ENCODE results near the gene TTC3.

The TTC3 gene, protein sequence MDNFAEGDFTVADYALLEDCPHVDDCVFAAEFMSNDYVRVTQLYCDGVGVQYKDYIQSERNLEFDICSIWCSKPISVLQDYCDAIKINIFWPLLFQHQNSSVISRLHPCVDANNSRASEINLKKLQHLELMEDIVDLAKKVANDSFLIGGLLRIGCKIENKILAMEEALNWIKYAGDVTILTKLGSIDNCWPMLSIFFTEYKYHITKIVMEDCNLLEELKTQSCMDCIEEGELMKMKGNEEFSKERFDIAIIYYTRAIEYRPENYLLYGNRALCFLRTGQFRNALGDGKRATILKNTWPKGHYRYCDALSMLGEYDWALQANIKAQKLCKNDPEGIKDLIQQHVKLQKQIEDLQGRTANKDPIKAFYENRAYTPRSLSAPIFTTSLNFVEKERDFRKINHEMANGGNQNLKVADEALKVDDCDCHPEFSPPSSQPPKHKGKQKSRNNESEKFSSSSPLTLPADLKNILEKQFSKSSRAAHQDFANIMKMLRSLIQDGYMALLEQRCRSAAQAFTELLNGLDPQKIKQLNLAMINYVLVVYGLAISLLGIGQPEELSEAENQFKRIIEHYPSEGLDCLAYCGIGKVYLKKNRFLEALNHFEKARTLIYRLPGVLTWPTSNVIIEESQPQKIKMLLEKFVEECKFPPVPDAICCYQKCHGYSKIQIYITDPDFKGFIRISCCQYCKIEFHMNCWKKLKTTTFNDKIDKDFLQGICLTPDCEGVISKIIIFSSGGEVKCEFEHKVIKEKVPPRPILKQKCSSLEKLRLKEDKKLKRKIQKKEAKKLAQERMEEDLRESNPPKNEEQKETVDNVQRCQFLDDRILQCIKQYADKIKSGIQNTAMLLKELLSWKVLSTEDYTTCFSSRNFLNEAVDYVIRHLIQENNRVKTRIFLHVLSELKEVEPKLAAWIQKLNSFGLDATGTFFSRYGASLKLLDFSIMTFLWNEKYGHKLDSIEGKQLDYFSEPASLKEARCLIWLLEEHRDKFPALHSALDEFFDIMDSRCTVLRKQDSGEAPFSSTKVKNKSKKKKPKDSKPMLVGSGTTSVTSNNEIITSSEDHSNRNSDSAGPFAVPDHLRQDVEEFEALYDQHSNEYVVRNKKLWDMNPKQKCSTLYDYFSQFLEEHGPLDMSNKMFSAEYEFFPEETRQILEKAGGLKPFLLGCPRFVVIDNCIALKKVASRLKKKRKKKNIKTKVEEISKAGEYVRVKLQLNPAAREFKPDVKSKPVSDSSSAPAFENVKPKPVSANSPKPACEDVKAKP (N-terminal part only)

DNA sequence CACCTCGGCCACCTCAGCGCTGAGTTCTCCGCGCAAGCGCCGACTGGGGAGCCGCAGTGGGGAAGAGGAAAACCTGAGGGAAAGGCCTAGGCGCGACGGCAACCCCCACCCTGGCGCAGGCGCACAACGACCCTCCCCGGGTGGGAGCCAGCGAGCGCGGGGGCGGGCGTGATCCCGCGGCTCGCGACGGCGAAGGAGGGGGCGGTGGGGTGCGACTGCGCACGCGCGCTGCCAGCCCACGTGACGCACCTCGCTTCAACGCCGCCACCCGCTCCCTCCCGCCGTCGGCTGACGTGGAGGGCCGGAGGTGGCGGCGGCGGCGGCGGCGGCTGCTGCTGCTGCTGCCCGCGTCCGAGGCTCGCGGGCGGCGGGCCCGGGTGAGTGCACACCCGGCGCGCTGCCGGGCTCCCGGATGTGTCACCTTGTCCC lies at the start of gene TTC3, which contains the start of gene PIGP:
TSS of gene TTC3 (plus strand) at position 267 of the 429 bp plus-strand sequence. CDS start 14,004 bp downstream, outside the sequence.
TSS of gene PIGP (minus strand) at position 84 of the 429 bp plus-strand sequence. CDS start 556 bp downstream, outside the sequence.
- H3K27me3 ChIP-seq (replicated peaks; ENCODE audit: insufficient read depth, low read length): no peaks in the 10 kb centered on the region
- DNase-seq: peak; percentile 98
- H3K4me2 ChIP-seq (ENCODE audit: low read depth, low read length): peak within 1 kb of the TSS; percentile 95
- H3K36me3 ChIP-seq (replicated peaks; ENCODE audit: insufficient read depth, low read length): no peaks in the 10 kb centered on the region
- H3F3A ChIP-seq (ENCODE audit: insufficient read depth, low read length): no peaks in the 10 kb centered on the region
- no peaks in the 10 kb centered on the region for H3K9me3 ChIP-seq (replicated peaks; ENCODE audit: insufficient read depth, low read length)
- H3K4me1 ChIP-seq (ENCODE audit: low read length): peaks cover 13% of the 10 kb centered on the region
- peak within 1 kb of the TSS; percentile 98 for H2AFZ ChIP-seq (ENCODE audit: low read length)
- H3K79me2 ChIP-seq (ENCODE audit: low read length): peaks cover 43% of the 10 kb centered on the region
- H3K9me2 ChIP-seq (replicated peaks; ENCODE audit: insufficient read depth, low read length): no peaks in the 10 kb centered on the region
- TF ChIP-seq EZH2phosphoT487 (IDR thresholded peaks at IDR 0.05; ENCODE audit: low read length) (no peak), EZH2 (optimal IDR thresholded peaks at IDR 0.05; ENCODE audit: low read depth, low read length) (no peak)
- TF ChIP-seq, protein P1, sequence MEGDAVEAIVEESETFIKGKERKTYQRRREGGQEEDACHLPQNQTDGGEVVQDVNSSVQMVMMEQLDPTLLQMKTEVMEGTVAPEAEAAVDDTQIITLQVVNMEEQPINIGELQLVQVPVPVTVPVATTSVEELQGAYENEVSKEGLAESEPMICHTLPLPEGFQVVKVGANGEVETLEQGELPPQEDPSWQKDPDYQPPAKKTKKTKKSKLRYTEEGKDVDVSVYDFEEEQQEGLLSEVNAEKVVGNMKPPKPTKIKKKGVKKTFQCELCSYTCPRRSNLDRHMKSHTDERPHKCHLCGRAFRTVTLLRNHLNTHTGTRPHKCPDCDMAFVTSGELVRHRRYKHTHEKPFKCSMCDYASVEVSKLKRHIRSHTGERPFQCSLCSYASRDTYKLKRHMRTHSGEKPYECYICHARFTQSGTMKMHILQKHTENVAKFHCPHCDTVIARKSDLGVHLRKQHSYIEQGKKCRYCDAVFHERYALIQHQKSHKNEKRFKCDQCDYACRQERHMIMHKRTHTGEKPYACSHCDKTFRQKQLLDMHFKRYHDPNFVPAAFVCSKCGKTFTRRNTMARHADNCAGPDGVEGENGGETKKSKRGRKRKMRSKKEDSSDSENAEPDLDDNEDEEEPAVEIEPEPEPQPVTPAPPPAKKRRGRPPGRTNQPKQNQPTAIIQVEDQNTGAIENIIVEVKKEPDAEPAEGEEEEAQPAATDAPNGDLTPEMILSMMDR (IDR thresholded peaks at IDR 0.05; ENCODE audit: low read length): no peak
- H3K27ac ChIP-seq (ENCODE audit: low read length): peak within 1 kb of the TSS; percentile 41; the same call in 1 of the 2 replicates
- peak within 1 kb of the TSS; percentile 87 for H3K9ac ChIP-seq (ENCODE audit: low read length)
- H3K4me3 ChIP-seq (ENCODE audit: low read length): peak within 1 kb of the TSS; percentile 84
- no peaks in the 10 kb centered on the region for H4K20me1 ChIP-seq (ENCODE audit: insufficient read depth, low read length)

DNA sequence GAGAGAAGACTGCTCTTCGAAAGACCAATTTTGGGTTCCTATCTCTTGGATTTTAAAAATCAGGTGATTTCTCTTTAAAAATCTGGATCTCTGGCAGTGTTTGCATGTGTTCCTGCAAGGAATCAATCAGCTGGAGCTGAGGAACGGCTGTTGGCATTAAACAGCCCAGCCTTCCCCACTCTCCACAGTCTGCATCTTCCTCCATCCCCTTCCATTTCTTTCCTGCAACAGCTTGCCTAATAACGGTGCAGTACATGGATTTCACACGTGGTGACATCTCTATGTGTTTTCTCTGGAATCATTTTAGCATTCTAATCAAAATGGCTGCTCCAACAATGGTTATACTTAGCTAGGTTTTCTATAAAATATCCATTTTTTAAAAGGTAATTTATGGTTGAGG lies 46.6 kb upstream of the TTC3 start:
- Histone ChIP-seq H3K9ac (ENCODE audit: low read length) (no peak overlapping the region), H3K79me2 (ENCODE audit: low read length) (no peaks in the 10 kb centered on the region), H3K9me2 (replicated peaks; ENCODE audit: insufficient read depth, low read length) (no peaks in the 10 kb centered on the region), H3K4me3 (ENCODE audit: low read length) (no peak overlapping the region), H2AFZ (ENCODE audit: low read length) (peak overlapping the region; percentile 3; the same call in 1 of the 2 replicates), H3K9me3 (replicated peaks; ENCODE audit: insufficient read depth, low read length) (no peaks in the 10 kb centered on the region), H3K4me2 (ENCODE audit: low read depth, low read length) (no peak overlapping the region), H3F3A (ENCODE audit: insufficient read depth, low read length) (no peaks in the 10 kb centered on the region), H4K20me1 (ENCODE audit: insufficient read depth, low read length) (no peaks in the 10 kb centered on the region), H3K4me1 (ENCODE audit: low read length) (no peaks in the 10 kb centered on the region), H3K27me3 (replicated peaks; ENCODE audit: insufficient read depth, low read length) (no peaks in the 10 kb centered on the region), H3K36me3 (replicated peaks; ENCODE audit: insufficient read depth, low read length) (no peaks in the 10 kb centered on the region), H3K27ac (ENCODE audit: low read length) (no peak overlapping the region)
- TF ChIP-seq, protein P1 (IDR thresholded peaks at IDR 0.05; ENCODE audit: low read length): no peak
- TF ChIP-seq EZH2phosphoT487 (IDR thresholded peaks at IDR 0.05; ENCODE audit: low read length): no peak
- TF ChIP-seq EZH2 (optimal IDR thresholded peaks at IDR 0.05; ENCODE audit: low read depth, low read length): no peak
- no peak for DNase-seq

DNA sequence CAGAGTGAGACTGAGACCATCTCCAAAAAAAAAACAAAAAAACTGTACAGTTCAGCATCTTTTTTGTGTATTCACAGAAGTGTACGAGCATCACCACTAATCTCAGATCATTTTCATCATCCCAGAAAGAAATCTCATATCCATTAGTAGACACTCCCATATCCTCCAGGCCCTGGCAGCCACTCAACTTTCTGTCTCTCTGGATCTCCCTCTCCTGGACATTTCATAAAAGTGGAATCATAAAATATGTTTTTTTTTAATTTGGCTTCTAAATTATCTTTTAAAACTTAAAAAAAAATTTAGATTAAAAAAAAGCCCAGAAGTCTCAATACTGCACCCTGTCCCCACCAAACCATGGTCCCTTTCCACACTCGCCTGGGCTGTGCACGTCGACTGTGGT lies 44.5 kb upstream of the TTC3 start:
- Histone ChIP-seq H3K9ac (ENCODE audit: low read length) (no peak overlapping the region), H3K4me3 (ENCODE audit: low read length) (no peak overlapping the region), H3F3A (ENCODE audit: insufficient read depth, low read length) (no peaks in the 10 kb centered on the region), H3K9me2 (replicated peaks; ENCODE audit: insufficient read depth, low read length) (no peaks in the 10 kb centered on the region), H3K27me3 (replicated peaks; ENCODE audit: insufficient read depth, low read length) (no peaks in the 10 kb centered on the region), H3K9me3 (replicated peaks; ENCODE audit: insufficient read depth, low read length) (no peaks in the 10 kb centered on the region), H3K36me3 (replicated peaks; ENCODE audit: insufficient read depth, low read length) (no peaks in the 10 kb centered on the region), H3K79me2 (ENCODE audit: low read length) (no peaks in the 10 kb centered on the region), H2AFZ (ENCODE audit: low read length) (no peak overlapping the region), H3K27ac (ENCODE audit: low read length) (no peak overlapping the region), H4K20me1 (ENCODE audit: insufficient read depth, low read length) (no peaks in the 10 kb centered on the region), H3K4me2 (ENCODE audit: low read depth, low read length) (no peak overlapping the region), H3K4me1 (ENCODE audit: low read length) (no peaks in the 10 kb centered on the region)
- TF ChIP-seq, protein P1 (IDR thresholded peaks at IDR 0.05; ENCODE audit: low read length): no peak
- TF ChIP-seq EZH2phosphoT487 (IDR thresholded peaks at IDR 0.05; ENCODE audit: low read length): no peak
- no peak for TF ChIP-seq EZH2 (optimal IDR thresholded peaks at IDR 0.05; ENCODE audit: low read depth, low read length)
- DNase-seq: no peak

All from MM.1S (cell line).